Retinal pigment epithelial cell (primary cell): ENCODE data around the gene MVK.

ENCODE experiments used
- DNase-seq: peaks from one replicate; pipeline ENCODE4 v3.0.0-alpha.2; 2010; ENCODE audit warnings: low read depth
- H3K4me3 ChIP-seq: 2 replicates; pipeline ENCODE4 v1.5.1; 2011; ENCODE audit warnings: mild to moderate bottlenecking, low read length, control low read depth, moderate library complexity
- TF ChIP-seq, protein P1 (sequence below): conservative IDR thresholded peaks from 2 replicates; pipeline ENCODE4 v1.5.1; 2011; ENCODE audit warnings: low read depth, low read length, control low read depth, inconsistent platforms

The MVK gene

DNA sequence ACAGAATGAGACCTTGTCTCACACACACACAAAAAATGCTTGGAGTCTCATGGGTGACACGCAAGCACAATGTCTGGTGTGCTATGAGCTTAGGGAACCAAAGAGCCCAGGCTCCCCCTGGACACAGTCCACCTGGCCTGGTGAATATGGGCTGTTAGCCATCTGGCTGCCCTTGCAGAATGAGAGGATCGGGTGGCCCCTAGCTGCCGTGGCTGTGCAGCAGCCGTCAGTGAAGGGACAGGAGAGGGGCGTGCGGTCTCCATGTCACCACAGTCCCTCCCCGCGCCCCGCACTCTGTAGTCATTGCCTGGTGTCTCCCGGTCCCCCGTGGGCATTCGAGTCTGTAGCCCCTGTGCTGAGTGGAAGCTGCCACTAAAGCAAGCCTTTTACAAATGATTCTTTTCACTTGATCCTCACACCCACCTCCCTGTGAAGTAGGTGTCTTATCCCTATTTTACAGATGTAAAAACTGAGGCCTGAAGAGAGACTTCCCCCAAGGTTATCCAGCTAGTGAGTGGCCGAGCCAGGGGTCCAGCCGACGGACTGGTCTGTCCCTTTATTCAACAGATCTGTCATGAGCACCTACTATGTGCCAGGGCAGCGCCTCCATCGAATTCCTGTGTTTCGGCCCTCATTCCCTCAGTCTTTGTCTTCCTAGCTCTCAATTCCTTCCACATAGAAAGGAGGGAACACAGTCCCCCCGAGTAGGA, 18.8 kb downstream of the MVK start:
- DNase-seq, result no peak
- TF ChIP-seq, protein P1, sequence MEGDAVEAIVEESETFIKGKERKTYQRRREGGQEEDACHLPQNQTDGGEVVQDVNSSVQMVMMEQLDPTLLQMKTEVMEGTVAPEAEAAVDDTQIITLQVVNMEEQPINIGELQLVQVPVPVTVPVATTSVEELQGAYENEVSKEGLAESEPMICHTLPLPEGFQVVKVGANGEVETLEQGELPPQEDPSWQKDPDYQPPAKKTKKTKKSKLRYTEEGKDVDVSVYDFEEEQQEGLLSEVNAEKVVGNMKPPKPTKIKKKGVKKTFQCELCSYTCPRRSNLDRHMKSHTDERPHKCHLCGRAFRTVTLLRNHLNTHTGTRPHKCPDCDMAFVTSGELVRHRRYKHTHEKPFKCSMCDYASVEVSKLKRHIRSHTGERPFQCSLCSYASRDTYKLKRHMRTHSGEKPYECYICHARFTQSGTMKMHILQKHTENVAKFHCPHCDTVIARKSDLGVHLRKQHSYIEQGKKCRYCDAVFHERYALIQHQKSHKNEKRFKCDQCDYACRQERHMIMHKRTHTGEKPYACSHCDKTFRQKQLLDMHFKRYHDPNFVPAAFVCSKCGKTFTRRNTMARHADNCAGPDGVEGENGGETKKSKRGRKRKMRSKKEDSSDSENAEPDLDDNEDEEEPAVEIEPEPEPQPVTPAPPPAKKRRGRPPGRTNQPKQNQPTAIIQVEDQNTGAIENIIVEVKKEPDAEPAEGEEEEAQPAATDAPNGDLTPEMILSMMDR, result no peak
- no peak overlapping the region for H3K4me3 ChIP-seq

DNA sequence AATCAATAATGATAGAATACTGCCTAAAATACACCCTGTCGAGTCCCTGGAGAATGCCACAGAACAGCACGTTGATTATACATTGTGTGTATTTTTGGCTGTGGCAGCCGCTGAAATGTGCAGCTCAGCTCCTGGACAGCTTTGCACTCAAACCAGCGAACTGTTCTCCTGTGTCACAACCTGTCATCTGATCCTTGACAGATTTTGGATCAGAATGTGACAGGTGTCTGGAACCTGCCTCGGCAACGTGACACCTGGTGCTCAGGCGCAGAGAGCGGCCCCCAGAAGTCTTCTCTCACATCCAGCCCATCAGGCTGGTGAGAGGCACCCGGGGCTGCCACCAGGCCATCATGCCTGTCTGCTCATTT, 19.3 kb downstream of the MVK start:
- H3K4me3 ChIP-seq, result no peak overlapping the region
- no peak for DNase-seq
- TF ChIP-seq, protein P1, result no peak

DNA sequence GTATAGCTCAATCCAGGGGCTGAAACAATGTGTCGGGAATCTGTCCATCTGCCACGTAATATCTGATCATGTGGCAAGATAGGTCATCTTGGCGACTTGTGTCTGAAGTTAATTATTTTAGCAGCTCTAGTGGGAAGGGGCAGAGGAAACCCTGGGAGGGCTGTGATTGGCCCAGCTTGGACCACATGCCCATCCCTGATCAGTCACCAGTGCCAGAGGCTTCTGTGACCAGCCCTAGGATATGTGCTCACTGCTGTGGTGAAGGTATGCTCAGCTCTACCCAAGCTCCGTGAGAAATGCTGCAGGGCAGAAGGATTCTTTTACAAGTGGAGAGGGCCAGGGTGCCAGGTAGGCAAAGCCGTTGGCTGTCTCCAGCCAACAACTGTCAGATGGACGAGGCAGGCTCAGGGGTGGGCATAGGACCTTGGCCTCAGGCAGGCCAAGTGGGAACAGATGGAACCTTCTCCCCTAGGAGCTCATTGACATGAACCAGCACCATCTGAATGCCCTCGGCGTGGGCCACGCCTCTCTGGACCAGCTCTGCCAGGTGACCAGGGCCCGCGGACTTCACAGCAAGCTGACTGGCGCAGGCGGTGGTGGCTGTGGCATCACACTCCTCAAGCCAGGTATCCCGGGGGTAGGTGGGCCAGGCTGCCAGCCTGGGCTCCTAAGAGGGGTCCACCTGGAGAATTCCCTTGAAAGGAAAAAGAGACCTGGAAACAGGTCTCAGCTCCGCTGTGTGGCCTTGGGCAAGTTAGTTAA, 21.1 kb downstream of the MVK start:
- H3K4me3 ChIP-seq, result no peak overlapping the region
- DNase-seq, result no peak
- TF ChIP-seq, protein P1, result no peak

DNA sequence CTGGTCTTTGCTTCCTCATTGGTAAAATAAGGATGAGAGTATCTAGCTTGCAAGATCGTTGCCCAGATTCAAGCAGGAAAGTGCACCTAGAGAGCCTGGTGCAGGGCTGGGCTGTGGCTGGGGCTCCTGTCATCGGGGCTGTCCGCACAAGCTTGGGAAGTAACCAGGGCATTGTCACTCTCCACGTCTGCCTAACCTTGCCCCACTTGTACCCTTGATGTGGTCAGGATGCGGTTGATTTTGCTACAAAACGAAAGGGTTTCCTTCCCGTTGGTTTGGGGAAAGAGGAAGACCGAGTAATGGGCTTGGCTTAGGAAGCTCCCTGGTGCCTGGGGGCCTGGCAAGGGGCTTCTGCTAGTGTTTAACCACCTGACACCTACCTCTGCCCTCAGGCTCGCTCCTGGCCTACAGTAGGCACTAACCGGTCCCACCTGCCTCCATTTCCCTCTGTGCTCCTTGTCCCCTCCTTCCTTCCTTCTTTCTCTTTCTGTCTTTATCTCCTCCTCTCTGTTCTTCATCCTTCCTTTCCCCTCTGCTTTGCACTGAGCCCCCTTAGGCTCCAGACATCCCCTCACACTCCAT, 21.8 kb downstream of the MVK start:
- no peak for DNase-seq
- TF ChIP-seq, protein P1, result no peak
- no peak overlapping the region for H3K4me3 ChIP-seq

DNA sequence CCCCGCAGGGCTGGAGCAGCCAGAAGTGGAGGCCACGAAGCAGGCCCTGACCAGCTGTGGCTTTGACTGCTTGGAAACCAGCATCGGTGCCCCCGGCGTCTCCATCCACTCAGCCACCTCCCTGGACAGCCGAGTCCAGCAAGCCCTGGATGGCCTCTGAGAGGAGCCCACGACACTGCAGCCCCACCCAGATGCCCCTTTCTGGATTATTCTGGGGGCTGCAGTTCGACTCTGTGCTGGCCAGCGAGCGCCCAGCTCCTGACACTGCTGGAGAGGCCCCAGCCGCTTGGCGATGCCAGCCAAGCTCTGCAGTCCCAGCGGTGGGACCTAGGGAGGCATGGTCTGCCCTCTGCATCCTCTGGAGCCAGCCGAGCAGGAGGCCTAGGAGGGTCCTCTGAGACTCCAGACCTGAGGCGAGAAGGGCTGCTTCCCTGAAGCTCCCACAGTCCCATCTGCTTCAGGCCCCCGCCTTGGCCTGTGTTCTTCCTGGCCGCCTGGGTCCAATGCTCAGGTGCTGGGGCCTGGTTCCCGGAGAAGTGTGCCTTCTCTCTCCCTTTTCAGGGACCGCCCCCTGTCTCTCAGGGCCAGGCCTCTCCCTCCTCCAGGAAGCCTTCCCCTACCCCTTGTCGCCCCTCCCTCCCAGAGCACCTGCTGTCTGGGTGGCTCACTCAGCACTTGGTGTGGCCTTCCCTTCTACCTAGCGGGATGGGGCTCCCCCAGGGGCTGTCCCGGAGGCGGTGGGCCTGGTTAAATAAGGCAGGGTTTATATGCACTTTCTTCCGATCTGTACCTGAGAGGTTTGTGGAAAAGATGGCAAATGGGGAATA, 23.0 kb downstream of the MVK start:
- no peak for DNase-seq
- H3K4me3 ChIP-seq, result no peak overlapping the region
- TF ChIP-seq, protein P1, result no peak

DNA sequence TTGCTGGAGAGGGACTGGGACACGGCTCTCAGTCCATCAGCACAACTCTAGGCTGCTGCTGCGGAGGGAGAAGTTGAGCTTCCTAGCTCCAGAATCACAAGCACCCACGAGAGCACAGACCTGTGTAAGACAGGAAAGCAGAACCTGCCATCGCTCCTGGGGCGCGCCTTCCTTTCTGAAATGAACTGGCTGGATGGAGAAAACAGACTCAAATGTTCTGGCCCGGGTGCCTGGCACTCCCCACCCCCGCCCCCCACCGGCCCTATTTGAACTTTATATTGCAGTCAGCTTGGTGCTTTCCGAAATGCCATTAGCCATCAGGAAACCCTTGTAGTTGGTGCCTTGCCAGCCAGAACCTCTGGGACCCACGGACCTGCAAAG, 23.8 kb downstream of the MVK start:
- DNase-seq, result no peak
- H3K4me3 ChIP-seq, result no peak overlapping the region
- TF ChIP-seq, protein P1, result no peak
